Measurements from ENCODE around the gene NELFCD.
"Not testable (repeated sequence)": the region's sequence is repeated elsewhere in the genome, so short reads cannot be mapped to it uniquely, and the experiment has no call there.

NELFCD gene

DNA sequence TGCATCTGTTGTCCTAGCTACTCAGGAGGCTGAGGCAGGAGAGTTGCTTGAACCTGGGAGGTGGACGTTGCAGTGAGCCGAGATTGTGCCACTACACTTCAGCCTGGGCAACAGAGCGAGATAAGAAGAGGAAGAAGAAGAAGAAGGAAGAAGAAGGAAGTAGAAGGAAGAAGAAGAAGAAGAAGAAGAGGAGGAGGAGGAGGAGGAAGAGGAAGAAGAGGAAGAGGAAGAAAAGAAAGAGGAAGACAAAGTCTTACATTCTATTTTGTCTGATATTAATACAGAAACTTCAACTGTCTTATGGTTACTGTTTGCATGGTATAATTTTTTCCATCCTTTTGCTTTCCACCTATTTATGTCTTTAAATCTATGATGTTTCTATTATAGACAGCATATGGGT lies 7.2 kb upstream of the NELFCD start:
- DNase-seq: no peak

- no peak for DNase-seq
These were observed 5.7 kb upstream of the NELFCD start for GRCh38 chr20:58975353-58975752.

GRCh38 chr20:58976061-58976730 lies 4.9 kb upstream of the NELFCD start:
- no peak for DNase-seq

GRCh38 chr20:58978351-58979190 lies 2.5 kb upstream of the NELFCD start:
- no peak for DNase-seq

DNA sequence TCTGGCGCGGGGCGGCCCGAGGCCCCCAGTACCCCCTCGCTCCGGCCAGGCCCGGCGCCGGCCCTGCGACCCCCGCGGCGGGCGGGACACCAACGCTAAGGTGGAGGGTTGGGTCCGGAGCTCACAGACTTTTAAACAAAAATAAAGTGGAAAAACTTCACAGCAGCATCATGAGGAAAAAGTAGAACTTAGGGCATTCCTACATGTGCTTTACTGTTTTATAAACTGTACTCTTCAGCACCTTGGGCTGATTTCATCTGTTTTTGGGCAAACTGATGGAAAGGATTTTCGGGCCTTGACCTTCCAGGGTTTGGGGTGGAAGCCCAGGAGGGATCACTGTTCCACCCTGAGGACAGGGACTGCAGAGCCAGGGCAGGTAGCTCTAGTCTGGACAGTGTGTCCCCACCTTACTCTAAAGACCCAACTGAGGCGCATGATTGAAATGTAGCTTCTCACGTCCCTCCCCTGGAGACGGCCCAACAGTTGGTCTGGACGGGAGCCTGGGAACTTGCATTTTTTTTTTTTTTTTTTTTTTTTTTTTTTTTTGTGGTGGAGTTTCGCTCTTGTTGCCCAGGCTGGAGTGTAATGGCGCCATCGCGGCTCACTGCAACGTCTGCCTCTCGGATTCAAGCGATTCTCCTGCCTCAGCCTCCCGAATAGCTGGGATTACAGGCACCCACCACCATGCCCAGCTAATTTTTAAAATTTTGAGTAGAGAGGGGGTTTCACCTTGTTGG lies 740 bp downstream of the NELFCD start:
- DNase-seq: peak; percentile 10

- DNase-seq: no peak
These were observed 1.5 kb downstream of the NELFCD start for GRCh38 chr20:58982406-58983114.

DNA sequence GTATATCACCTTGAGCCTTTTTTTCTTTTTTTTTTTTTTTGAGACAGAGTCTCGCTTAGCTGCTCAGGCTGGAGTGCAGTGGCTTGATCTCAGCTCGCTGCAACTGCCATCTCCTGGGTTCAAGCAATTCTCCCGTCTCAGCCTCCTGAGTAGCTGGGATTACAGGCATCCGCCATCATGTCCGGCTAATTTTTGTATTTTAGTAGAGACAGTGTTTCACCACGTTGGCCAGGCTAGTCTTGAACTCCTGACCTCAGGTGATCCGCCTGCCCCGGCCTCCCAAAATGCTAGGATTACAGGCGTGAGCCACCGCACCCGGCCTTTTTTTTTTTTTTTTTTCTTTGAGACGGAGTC lies 2.0 kb downstream of the NELFCD start:
- not testable (repeated sequence) for DNase-seq

DNA sequence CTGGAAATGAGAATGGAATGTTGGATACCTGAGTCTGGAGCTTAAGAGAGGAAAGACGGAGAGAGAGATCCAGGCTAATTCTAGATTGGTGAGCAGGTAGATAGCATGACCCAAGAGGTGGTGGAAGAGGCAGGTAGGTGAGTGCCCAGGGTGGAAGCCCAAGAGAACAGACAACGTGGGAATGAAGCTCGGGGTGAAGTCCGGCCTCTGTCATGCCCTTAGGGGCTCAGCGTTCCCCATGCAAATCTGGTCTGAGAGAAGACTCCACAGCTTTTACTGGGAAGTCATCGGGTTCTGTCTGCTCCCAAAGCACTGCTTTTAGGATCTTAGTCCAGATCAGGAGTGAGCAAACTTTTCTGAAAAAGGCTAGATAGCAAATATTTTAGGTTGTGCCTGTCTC lies 3.6 kb downstream of the NELFCD start:
- no peak for DNase-seq

- DNase-seq: no peak
These were observed 4.6 kb downstream of the NELFCD start for GRCh38 chr20:58985656-58986055.

DNA sequence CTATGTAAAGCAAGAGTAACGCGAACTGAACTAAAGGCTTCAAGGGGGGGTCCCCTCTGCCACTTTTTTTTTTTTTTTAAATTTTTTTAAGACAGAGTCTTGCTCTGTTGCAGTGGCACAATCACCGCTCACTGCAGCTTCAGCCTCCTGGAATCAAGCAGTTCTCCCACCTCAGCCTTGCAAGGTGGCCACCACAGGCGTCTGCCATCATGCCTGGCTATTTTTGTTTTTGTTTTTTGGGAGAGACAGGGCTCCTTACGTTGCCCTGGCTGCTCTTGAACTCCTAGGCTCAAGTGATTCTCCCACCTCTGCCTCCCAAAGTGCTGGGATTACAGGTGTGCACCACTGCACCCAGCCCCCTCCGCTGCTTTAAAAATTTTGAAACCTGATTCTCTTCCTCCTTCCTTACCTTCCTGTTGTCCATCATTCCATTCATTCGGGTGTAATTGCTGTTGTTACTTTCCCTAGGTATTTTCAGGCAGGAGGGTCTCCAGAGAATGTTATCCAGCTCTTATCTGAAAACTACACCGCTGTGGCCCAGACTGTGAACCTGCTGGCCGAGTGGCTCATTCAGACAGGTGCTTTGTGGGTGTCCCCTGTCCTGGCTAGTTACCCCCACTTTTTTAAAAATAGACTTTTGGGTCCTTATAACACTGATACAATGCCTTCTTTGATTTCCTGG lies 5.4 kb downstream of the NELFCD start:
- DNase-seq: no peak

GRCh38 chr20:58986968-58987517 lies 6.0 kb downstream of the NELFCD start:
- no peak for DNase-seq

- no peak for DNase-seq
These were observed 6.9 kb downstream of the NELFCD start for GRCh38 chr20:58987790-58988564.

- no peak for DNase-seq
These were observed 7.5 kb downstream of the NELFCD start for GRCh38 chr20:58988565-58988882.

GRCh38 chr20:58989196-58989595 lies 8.1 kb downstream of the NELFCD start:
- no peak for DNase-seq

- DNase-seq: no peak
These were observed 9.8 kb downstream of the NELFCD start for GRCh38 chr20:58990651-58991445.

- DNase-seq: no peak
These were observed 10.7 kb downstream of the NELFCD start for GRCh38 chr20:58991715-58992114.

DNA sequence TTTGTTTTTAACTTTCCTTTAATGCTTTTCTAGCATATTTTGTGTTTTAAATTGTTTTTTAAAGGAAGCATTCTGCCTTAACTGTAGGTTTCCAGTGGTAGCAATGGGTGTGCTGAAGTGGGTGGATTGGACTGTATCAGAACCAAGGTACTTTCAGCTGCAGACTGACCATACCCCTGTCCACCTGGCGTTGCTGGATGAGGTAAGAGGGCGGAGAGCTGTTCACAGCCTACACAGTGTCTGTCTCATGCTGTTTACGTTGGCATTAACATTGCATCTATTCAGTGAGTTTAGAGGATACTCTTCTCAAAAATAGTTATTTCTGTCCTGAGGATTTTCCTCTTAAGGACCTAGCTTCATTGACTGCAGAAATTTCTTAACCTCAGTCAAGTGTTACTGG lies 11.9 kb downstream of the NELFCD start:
- DNase-seq: no peak

- DNase-seq: no peak
These were observed 12.5 kb downstream of the NELFCD start for GRCh38 chr20:58993332-58994248.

- no peak for DNase-seq
These were observed 13.5 kb downstream of the NELFCD start for GRCh38 chr20:58994390-58995159.

All from NCI-H1092 treated with DMSO at 0.1 percent for 48 hours (cell line).